ENCODE measurements around the gene HIPK1.

DNA sequence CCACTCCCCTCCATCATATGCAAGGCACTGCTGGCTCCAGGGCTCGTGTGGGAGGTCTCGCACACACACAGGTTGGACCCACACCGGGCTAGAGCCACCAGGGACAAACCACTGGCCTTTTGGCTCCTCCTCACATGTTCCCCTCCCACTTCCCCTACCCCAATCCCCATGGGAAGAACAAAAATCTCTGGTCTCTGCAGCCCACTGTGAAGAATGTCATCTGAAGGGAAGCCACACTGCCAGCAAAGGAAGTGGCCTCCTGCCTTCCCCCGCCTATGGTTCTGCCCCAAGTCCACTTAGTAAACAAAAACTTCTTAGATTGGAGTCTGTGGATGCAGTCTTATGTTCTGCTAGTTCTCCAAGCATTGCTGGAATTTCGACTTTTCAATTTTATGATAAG is 74.3 kb downstream of the HIPK1 start:
- no peak for TF ChIP-seq RELA (CRISPR knock-in tag; IDR thresholded peaks at IDR 0.05)
- TF ChIP-seq ZKSCAN8 (CRISPR knock-in tag; IDR thresholded peaks at IDR 0.05; ENCODE audit: borderline replicate concordance) = no peak
- TF ChIP-seq TAF1 (CRISPR knock-in tag; IDR thresholded peaks at IDR 0.05) = no peak
- TF ChIP-seq RAD51 (IDR thresholded peaks at IDR 0.05; ENCODE audit: borderline replicate concordance) = no peak
- no peak for TF ChIP-seq POLR2G (IDR thresholded peaks at IDR 0.05; ENCODE audit: low read depth, low read length)
- no peak for TF ChIP-seq RAD21 (CRISPR knock-in tag; IDR thresholded peaks at IDR 0.05)
- TF ChIP-seq, protein P1, sequence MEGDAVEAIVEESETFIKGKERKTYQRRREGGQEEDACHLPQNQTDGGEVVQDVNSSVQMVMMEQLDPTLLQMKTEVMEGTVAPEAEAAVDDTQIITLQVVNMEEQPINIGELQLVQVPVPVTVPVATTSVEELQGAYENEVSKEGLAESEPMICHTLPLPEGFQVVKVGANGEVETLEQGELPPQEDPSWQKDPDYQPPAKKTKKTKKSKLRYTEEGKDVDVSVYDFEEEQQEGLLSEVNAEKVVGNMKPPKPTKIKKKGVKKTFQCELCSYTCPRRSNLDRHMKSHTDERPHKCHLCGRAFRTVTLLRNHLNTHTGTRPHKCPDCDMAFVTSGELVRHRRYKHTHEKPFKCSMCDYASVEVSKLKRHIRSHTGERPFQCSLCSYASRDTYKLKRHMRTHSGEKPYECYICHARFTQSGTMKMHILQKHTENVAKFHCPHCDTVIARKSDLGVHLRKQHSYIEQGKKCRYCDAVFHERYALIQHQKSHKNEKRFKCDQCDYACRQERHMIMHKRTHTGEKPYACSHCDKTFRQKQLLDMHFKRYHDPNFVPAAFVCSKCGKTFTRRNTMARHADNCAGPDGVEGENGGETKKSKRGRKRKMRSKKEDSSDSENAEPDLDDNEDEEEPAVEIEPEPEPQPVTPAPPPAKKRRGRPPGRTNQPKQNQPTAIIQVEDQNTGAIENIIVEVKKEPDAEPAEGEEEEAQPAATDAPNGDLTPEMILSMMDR (CRISPR knock-in tag; IDR thresholded peaks at IDR 0.05) = no peak
- no peak for TF ChIP-seq TOE1 (CRISPR knock-in tag; IDR thresholded peaks at IDR 0.05)
- TF ChIP-seq LCORL (IDR thresholded peaks at IDR 0.05) = no peak
- TF ChIP-seq LCORL (CRISPR knock-in tag; IDR thresholded peaks at IDR 0.05) = no peak
- no peak for TF ChIP-seq RFX1 (IDR thresholded peaks at IDR 0.05)
- TF ChIP-seq RBFOX2 (IDR thresholded peaks at IDR 0.05; ENCODE audit: low read depth, low read length) = no peak
